ENCODE results near the gene DYSF.

DYSF gene

DNA sequence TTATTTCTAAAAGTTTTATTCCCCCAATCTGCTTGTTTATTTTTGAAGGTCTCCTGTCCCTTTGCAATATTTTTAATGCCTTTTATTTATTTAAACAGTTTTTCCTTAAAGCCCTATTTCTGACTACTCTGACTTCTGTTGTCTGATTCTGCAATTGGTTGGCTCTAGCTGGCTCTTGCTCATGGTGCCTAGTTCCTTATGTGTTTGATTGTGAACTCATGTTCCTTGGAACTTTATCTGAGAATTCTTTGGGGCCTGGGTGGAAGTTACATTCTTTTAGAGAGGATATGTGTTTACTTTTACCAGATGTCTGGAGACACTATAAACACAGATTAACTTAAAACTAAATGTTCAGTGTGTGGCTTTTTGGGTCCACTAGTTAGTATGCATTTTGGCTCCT is 175.9 kb downstream of the DYSF start:
- H3K4me3 ChIP-seq (ENCODE audit: low read depth, low read length): no peak overlapping the region
- TF ChIP-seq, protein P1, sequence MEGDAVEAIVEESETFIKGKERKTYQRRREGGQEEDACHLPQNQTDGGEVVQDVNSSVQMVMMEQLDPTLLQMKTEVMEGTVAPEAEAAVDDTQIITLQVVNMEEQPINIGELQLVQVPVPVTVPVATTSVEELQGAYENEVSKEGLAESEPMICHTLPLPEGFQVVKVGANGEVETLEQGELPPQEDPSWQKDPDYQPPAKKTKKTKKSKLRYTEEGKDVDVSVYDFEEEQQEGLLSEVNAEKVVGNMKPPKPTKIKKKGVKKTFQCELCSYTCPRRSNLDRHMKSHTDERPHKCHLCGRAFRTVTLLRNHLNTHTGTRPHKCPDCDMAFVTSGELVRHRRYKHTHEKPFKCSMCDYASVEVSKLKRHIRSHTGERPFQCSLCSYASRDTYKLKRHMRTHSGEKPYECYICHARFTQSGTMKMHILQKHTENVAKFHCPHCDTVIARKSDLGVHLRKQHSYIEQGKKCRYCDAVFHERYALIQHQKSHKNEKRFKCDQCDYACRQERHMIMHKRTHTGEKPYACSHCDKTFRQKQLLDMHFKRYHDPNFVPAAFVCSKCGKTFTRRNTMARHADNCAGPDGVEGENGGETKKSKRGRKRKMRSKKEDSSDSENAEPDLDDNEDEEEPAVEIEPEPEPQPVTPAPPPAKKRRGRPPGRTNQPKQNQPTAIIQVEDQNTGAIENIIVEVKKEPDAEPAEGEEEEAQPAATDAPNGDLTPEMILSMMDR (IDR thresholded peaks at IDR 0.05; ENCODE audit: borderline replicate concordance, insufficient read depth, low read depth, low read length): no peak

- H3K4me3 ChIP-seq (ENCODE audit: low read depth, low read length): no peak overlapping the region
- TF ChIP-seq, protein P1 (IDR thresholded peaks at IDR 0.05; ENCODE audit: borderline replicate concordance, insufficient read depth, low read depth, low read length): no peak
Observed at GRCh38 chr2:71629771-71630453, 176.6 kb downstream of the DYSF start.

DNA sequence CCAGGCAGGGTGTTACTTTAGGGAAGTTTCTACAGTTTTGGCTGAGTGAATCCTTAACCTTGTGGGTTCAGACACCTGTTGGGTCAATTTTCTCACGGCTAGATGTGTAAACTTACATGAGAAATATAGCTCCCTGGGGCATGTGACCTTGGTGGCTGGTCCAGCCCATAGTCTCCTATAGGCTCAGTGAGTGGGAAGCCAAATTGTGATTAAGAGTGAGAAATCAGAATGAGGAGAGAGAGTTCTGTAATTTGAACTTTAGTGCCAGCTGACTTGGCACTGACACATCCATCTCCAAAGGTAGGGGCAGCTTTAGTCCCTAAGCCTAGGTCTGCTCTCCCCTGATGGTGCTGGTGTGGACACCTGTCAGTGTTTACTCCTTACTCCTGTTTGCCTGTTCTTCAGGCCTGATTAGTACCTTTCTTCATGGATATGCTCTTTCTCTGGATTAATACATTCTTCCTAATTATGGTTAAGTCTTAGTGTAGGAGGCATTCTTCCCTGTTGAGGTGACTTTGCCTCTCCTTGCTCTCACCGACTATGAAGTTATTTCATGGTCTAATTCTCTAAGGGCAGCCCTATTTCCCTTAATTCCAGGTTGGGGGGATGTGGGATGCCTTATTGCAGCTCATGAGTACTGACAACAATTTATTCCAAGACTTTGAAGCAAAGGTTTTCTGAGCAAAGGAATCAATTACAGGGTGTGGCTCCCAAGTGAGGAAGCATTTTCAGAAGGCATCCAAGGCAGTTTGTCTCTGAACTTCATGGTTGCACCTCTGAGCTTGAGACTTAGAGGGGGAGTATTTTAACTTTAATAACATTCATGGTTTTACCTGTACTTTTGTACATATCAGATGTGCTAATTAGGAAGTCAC is 177.3 kb downstream of the DYSF start:
- no peak overlapping the region for H3K4me3 ChIP-seq (ENCODE audit: low read depth, low read length)
- TF ChIP-seq, protein P1 (IDR thresholded peaks at IDR 0.05; ENCODE audit: borderline replicate concordance, insufficient read depth, low read depth, low read length): no peak

GRCh38 chr2:71631411-71631931 is 178.1 kb downstream of the DYSF start:
- no peak overlapping the region for H3K4me3 ChIP-seq (ENCODE audit: low read depth, low read length)
- TF ChIP-seq, protein P1 (IDR thresholded peaks at IDR 0.05; ENCODE audit: borderline replicate concordance, insufficient read depth, low read depth, low read length): no peak

GRCh38 chr2:71633086-71633485 is 179.7 kb downstream of the DYSF start:
- TF ChIP-seq, protein P1 (IDR thresholded peaks at IDR 0.05; ENCODE audit: borderline replicate concordance, insufficient read depth, low read depth, low read length): no peak
- no peak overlapping the region for H3K4me3 ChIP-seq (ENCODE audit: low read depth, low read length)

DNA sequence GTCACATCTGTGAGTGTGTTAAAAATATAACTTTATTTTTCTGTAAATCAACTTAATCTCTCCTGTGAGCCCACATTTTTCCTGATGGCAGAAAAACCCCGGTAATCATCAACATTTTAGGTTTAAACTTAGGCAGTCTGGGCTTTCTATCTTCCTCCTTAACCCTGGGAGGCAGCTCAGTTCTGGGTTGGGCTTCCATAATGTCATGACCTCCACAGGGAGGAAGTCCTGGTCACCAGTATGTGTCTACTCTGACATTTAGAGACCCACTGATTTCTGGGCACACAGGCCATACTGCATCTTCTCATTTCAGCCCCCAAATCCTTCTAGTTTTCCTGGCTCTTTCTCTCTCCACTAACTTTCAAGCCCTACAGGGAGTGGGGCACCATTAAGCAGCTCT is 181.2 kb downstream of the DYSF start:
- TF ChIP-seq, protein P1 (IDR thresholded peaks at IDR 0.05; ENCODE audit: borderline replicate concordance, insufficient read depth, low read depth, low read length): no peak
- H3K4me3 ChIP-seq (ENCODE audit: low read depth, low read length): no peak overlapping the region

Measured in GM12875 (cell line).